ENCODE data around the gene GMDS. TPM values are rescaled to one million over a fixed set of nuclear protein-coding genes. Genes with fewer than 3 reads are reported as not detected.
A peak's percentile ranks its signal among the peaks of the same experiment; 100 is the strongest.

The GMDS gene
- total RNA-seq, 2 experiments from 2014 or later, result 36.6 to 42.8 TPM

- peaks cover 16% of the 10 kb centered on the region for H3K36me3 Mint-ChIP-seq (ENCODE audit: low read depth)
- CTCF ChIA-PET, result no interaction called here
- H3K4me1 Mint-ChIP-seq (ENCODE audit: low read depth), result no peaks in the 10 kb centered on the region
These were observed 341.0 kb downstream of the GMDS start for GRCh38 chr6:1904466-1904799.

DNA sequence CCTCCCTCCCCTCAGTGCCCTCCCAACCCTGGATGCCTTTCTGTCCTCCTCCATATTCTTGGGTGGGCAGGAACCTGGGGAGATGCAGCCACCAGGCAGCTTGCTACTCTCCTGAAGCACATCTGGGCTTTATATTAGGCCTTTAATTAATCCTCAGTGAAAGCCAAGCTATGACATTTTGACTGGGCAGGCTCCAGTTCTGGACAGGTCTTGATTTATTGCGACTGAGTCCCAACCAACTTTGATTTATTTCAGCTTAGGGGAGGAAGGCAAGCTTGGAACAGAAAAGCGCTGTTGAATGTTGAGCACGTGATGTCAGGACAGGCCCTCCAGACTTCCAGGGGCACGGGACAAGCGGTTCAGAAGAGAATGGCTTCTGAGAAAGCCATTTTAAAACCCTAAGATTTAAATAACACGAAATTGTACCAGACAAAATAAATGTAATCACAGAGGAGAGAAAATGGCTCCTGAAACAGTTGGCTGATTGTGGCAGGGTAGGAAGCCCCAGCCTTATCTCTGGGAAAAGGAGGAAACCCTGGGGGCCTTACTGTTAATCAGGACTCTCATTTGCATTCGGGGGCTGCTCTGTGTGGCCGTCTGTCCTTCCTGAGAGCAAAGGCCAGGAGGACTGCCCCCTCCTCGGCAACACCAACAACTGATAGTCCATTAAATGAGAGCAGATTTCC, 341.5 kb downstream of the GMDS start:
- no peak overlapping the region for H3K27ac Mint-ChIP-seq
- CTCF ChIA-PET, result interaction anchor here (1.0 kb wide), 1 partner anchor 10 kb away, joined by 3 read pairs; no protein-coding TSS in a partner anchor
- no peaks in the 10 kb centered on the region for H3K9me3 Mint-ChIP-seq
- ATAC-seq (no peak), DNase-seq (no peak)
- H3K4me3 Mint-ChIP-seq, result no peak overlapping the region
- intact Hi-C loops (cut with micrococcal nuclease), result no loop called here
- POLR2A ChIA-PET, result no interaction called here
- H3K27me3 Mint-ChIP-seq, result no peaks in the 10 kb centered on the region
- no peaks in the 10 kb centered on the region for H3K4me1 Mint-ChIP-seq (ENCODE audit: low read depth)
- peaks cover 11% of the 10 kb centered on the region for H3K36me3 Mint-ChIP-seq (ENCODE audit: low read depth)
- TF ChIP-seq, protein P1, sequence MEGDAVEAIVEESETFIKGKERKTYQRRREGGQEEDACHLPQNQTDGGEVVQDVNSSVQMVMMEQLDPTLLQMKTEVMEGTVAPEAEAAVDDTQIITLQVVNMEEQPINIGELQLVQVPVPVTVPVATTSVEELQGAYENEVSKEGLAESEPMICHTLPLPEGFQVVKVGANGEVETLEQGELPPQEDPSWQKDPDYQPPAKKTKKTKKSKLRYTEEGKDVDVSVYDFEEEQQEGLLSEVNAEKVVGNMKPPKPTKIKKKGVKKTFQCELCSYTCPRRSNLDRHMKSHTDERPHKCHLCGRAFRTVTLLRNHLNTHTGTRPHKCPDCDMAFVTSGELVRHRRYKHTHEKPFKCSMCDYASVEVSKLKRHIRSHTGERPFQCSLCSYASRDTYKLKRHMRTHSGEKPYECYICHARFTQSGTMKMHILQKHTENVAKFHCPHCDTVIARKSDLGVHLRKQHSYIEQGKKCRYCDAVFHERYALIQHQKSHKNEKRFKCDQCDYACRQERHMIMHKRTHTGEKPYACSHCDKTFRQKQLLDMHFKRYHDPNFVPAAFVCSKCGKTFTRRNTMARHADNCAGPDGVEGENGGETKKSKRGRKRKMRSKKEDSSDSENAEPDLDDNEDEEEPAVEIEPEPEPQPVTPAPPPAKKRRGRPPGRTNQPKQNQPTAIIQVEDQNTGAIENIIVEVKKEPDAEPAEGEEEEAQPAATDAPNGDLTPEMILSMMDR (IDR thresholded peaks at IDR 0.05), result no peak

More at GRCh38 chr6:1904466-1904799, 341.0 kb downstream of the GMDS start:
- H3K9me3 Mint-ChIP-seq, result no peaks in the 10 kb centered on the region
- no peak for DNase-seq
- H3K27me3 Mint-ChIP-seq, result no peaks in the 10 kb centered on the region
- H3K27ac Mint-ChIP-seq, result no peak overlapping the region
- no peak for ATAC-seq
- TF ChIP-seq, protein P1 (IDR thresholded peaks at IDR 0.05), result no peak
- POLR2A ChIA-PET, result no interaction called here
- intact Hi-C loops (cut with micrococcal nuclease), result no loop called here
- no peak overlapping the region for H3K4me3 Mint-ChIP-seq

DNA sequence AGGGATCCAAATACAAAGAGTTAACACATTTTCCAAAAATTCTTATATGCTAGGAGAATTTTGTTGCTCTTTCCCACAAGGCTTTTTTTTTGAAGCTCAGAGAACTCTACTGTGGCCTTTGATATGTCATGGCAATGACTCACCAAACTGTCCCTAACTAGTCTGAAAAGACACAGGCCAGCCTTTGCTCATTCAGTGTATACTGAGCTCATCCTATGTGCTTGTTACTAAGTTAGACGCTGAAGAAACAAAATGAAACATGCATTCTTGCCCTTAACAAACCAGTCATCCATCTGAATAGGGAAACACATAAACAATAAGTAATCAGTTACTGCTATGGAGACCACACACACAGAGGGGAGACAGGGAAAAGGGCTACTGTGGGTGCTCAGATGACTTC, 343.8 kb downstream of the GMDS start:
- ChIA-PET POLR2A (no interaction called here), CTCF (interaction anchor here (0.6 kb wide), 1 partner anchor 9 kb away, joined by 3 read pairs; no protein-coding TSS in a partner anchor)
- TF ChIP-seq, protein P1 (IDR thresholded peaks at IDR 0.05), result no peak
- no peaks in the 10 kb centered on the region for H3K4me1 Mint-ChIP-seq (ENCODE audit: low read depth)
- ATAC-seq, result peak; percentile 77
- H3K27me3 Mint-ChIP-seq, result no peaks in the 10 kb centered on the region
- H3K36me3 Mint-ChIP-seq (ENCODE audit: low read depth), result no peaks in the 10 kb centered on the region
- H3K4me3 Mint-ChIP-seq, result no peak overlapping the region
- no peaks in the 10 kb centered on the region for H3K9me3 Mint-ChIP-seq
- H3K27ac Mint-ChIP-seq, result no peak overlapping the region
- intact Hi-C loops (cut with micrococcal nuclease), result no loop called here
- peak; percentile 8 for DNase-seq

GRCh38 chr6:1896897-1897296, 348.5 kb downstream of the GMDS start:
- no peak for ATAC-seq
- intact Hi-C loops (cut with micrococcal nuclease), result no loop called here
- Mint-ChIP-seq H3K4me1 (ENCODE audit: low read depth) (no peaks in the 10 kb centered on the region), H3K4me3 (no peak overlapping the region), H3K27ac (no peak overlapping the region), H3K36me3 (ENCODE audit: low read depth) (peaks cover 9% of the 10 kb centered on the region), H3K9me3 (no peaks in the 10 kb centered on the region), H3K27me3 (no peaks in the 10 kb centered on the region)
- DNase-seq, result no peak
- CTCF ChIA-PET, result no interaction called here
- TF ChIP-seq, protein P1 (IDR thresholded peaks at IDR 0.05), result no peak
- POLR2A ChIA-PET, result no interaction called here

- CTCF ChIA-PET, result no interaction called here
- Mint-ChIP-seq H3K4me3 (no peak overlapping the region), H3K27me3 (no peaks in the 10 kb centered on the region), H3K36me3 (ENCODE audit: low read depth) (peaks cover 9% of the 10 kb centered on the region), H3K4me1 (ENCODE audit: low read depth) (peaks cover 8% of the 10 kb centered on the region), H3K9me3 (peaks cover 2% of the 10 kb centered on the region), H3K27ac (no peak overlapping the region)
- TF ChIP-seq, protein P1 (IDR thresholded peaks at IDR 0.05), result no peak
- intact Hi-C loops (cut with micrococcal nuclease), result no loop called here
- ATAC-seq (no peak), DNase-seq (no peak)
- POLR2A ChIA-PET, result no interaction called here
These were observed 349.7 kb downstream of the GMDS start for GRCh38 chr6:1895721-1896120.
